ENCODE results near the gene JUNB.

- TF ChIP-seq MAZ (IDR thresholded peaks at IDR 0.05; ENCODE audit: borderline replicate concordance, low read depth, low read length) (no peak), CTCF (conservative IDR thresholded peaks at IDR 0.05; ENCODE audit: low read depth, low read length) (no peak), RAD21 (IDR thresholded peaks at IDR 0.05; ENCODE audit: low read length) (no peak), POLR2A (IDR thresholded peaks at IDR 0.05; ENCODE audit: low read depth, low read length) (no peak), CEBPB (IDR thresholded peaks at IDR 0.05; ENCODE audit: low read depth, low read length) (no peak), FOS (IDR thresholded peaks at IDR 0.05; ENCODE audit: low read depth, low read length) (no peak), ELK1 (IDR thresholded peaks at IDR 0.05; ENCODE audit: borderline replicate concordance, low read depth, low read length) (no peak), BHLHE40 (IDR thresholded peaks at IDR 0.05; ENCODE audit: low read depth, low read length) (no peak), USF2 (IDR thresholded peaks at IDR 0.05; ENCODE audit: low read depth, low read length) (no peak), SMC3 (IDR thresholded peaks at IDR 0.05; ENCODE audit: low read depth, low read length) (no peak), CHD1 (IDR thresholded peaks at IDR 0.05; ENCODE audit: low read depth, low read length) (no peak), RFX5 (IDR thresholded peaks at IDR 0.05; ENCODE audit: low read depth, low read length) (no peak)
These were observed 6.9 kb upstream of the JUNB start for GRCh38 chr19:12784394-12784870.

Data from IMR-90 (cell line).